ENCODE results near the gene TANGO6. TPM values are rescaled to one million over a fixed set of nuclear protein-coding genes. Genes with fewer than 3 reads are reported as not detected.

TANGO6 gene
- total RNA-seq, 1 experiment from 2014 or later: 18.2 TPM

DNA sequence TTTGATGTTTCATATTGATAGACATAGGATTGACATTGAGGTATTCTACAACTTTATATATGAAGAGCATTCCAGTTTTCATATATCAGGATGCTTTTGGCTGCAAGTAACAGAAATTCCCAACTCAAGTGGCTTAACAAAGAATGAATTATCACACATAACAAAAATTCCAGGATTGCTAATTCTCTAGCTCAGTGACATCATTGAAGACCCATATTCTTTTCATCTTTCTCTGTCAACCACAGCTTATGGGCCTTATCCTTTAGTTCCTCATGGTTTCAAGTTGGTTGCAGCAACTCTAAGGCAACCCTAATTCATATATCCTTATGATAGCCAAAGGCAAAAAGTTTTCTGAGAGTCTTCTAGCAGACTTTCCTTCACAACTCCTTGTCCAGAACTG is 170.7 kb downstream of the TANGO6 start:
- CTCF ChIA-PET: no interaction called here
- H3K36me3 ChIP-seq (ENCODE audit: control insufficient read depth, insufficient read depth, low read length): 0 out of 2 replicates have a peak, but pooled peaks cover 2% of the 10 kb centered on the region

DNA sequence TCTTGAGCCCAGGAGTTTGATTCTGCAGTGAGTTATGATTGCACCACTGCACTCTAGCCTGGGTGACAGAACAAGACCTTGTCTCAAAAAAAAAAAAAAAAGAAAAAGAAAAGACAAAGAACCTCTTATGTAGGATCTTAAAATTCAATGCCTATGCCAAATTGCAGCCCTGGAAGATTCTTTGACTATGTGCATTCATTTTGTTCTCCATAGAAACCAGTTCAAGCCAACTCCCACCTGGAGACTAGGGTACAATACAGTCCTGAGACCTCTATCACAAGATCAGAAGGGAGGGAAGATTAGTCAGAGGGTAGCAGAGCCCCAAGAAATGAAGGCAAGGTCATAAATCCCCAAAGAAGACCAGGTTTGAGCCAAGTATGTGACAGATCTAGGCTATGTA is 171.5 kb downstream of the TANGO6 start:
- ChIA-PET CTCF (no interaction called here), POLR2A (no interaction called here)
- Mint-ChIP-seq H3K36me3 (ENCODE audit: insufficient read depth, unreplicated experiment) (no peaks in the 10 kb centered on the region), H3K9me3 (ENCODE audit: unreplicated experiment) (no peaks in the 10 kb centered on the region), H3K4me1 (ENCODE audit: low read depth, unreplicated experiment) (peaks cover 10% of the 10 kb centered on the region), H3K27me3 (ENCODE audit: insufficient read depth, unreplicated experiment) (no peaks in the 10 kb centered on the region), H3K4me3 (ENCODE audit: unreplicated experiment) (no peak overlapping the region), H3K27ac (ENCODE audit: unreplicated experiment) (no peak overlapping the region)
- Histone ChIP-seq H3K36me3 (ENCODE audit: control insufficient read depth, insufficient read depth, low read length) (0 out of 2 replicates have a peak, but pooled peaks cover 2% of the 10 kb centered on the region), H3K9me3 (no peaks in the 10 kb centered on the region), H3K4me1 (no peaks in the 10 kb centered on the region; the same call in 1 of the 2 replicates), H3K4me3 (ENCODE audit: low read depth, low read length) (no peak overlapping the region), H3K27me3 (replicated peaks; ENCODE audit: control insufficient read depth, insufficient read depth, low read length) (no peaks in the 10 kb centered on the region)
- no TSS peak for BruUV-seq (replicated peaks)
- TF ChIP-seq, protein P1, sequence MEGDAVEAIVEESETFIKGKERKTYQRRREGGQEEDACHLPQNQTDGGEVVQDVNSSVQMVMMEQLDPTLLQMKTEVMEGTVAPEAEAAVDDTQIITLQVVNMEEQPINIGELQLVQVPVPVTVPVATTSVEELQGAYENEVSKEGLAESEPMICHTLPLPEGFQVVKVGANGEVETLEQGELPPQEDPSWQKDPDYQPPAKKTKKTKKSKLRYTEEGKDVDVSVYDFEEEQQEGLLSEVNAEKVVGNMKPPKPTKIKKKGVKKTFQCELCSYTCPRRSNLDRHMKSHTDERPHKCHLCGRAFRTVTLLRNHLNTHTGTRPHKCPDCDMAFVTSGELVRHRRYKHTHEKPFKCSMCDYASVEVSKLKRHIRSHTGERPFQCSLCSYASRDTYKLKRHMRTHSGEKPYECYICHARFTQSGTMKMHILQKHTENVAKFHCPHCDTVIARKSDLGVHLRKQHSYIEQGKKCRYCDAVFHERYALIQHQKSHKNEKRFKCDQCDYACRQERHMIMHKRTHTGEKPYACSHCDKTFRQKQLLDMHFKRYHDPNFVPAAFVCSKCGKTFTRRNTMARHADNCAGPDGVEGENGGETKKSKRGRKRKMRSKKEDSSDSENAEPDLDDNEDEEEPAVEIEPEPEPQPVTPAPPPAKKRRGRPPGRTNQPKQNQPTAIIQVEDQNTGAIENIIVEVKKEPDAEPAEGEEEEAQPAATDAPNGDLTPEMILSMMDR (IDR thresholded peaks at IDR 0.05; ENCODE audit: insufficient read depth in 1 of 2, low read depth in 1 of 2, low read length in 1 of 2, severe bottlenecking in 1 of 2, unreplicated experiment in 1 of 2): no peak
- intact Hi-C loops (cut with micrococcal nuclease; ENCODE audit: unreplicated experiment): no loop called here
- DNase-seq: no peak

More for the DNA sequence above, 170.7 kb downstream of the TANGO6 start:
- Mint-ChIP-seq H3K27ac (ENCODE audit: unreplicated experiment) (no peak overlapping the region), H3K9me3 (ENCODE audit: unreplicated experiment) (no peaks in the 10 kb centered on the region), H3K4me1 (ENCODE audit: low read depth, unreplicated experiment) (peaks cover 7% of the 10 kb centered on the region), H3K36me3 (ENCODE audit: insufficient read depth, unreplicated experiment) (no peaks in the 10 kb centered on the region), H3K4me3 (ENCODE audit: unreplicated experiment) (no peak overlapping the region), H3K27me3 (ENCODE audit: insufficient read depth, unreplicated experiment) (no peaks in the 10 kb centered on the region)
- no peaks in the 10 kb centered on the region; the same call in 1 of the 2 replicates for H3K4me1 ChIP-seq
- H3K9me3 ChIP-seq: no peaks in the 10 kb centered on the region
- intact Hi-C loops (cut with micrococcal nuclease; ENCODE audit: unreplicated experiment): no loop called here
- H3K27me3 ChIP-seq (replicated peaks; ENCODE audit: control insufficient read depth, insufficient read depth, low read length): no peaks in the 10 kb centered on the region
- no peak overlapping the region for H3K4me3 ChIP-seq (ENCODE audit: low read depth, low read length)
- TF ChIP-seq, protein P1 (IDR thresholded peaks at IDR 0.05; ENCODE audit: insufficient read depth in 1 of 2, low read depth in 1 of 2, low read length in 1 of 2, severe bottlenecking in 1 of 2, unreplicated experiment in 1 of 2): no peak
- no TSS peak for BruUV-seq (replicated peaks)
- POLR2A ChIA-PET: no interaction called here
- DNase-seq: no peak

DNA sequence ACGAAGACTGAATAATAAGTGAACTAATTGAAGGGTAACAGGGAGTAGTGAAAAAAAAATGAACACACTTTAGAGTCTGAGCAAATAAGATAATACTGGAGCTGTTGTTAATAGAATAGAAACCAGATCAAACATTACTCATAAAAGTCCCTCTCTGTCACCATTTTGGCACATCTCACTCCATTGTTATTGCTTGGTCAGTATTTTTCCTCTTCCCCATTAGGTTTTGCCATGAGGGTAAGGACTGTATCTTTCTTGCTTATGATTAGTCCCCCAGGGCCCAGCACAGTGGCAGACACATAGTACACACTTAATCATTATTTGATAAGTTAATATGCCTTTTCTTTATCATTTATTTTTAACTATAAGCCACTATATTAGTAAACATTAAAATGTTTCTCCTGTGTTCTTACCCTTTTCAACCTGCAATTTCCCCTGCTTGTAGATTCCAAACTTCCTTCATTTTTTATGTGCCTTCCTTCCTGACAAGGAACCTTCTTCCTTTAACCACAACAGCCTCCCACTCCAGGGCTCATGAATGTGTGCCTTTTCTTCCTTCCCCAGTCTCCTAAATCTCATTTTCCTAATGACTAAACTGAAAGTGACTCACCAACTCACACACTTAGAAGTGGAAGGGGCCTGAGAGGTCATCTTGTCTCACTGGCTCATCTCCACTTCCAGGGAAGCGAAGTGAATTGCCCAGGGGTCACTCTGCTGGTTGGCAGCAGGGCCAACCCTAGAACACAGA is 173.9 kb downstream of the TANGO6 start:
- no peaks in the 10 kb centered on the region for H3K27me3 ChIP-seq (replicated peaks; ENCODE audit: control insufficient read depth, insufficient read depth, low read length)
- no peak for DNase-seq
- H3K4me3 ChIP-seq (ENCODE audit: low read depth, low read length): no peak overlapping the region
- no peaks in the 10 kb centered on the region for H3K9me3 ChIP-seq
- TF ChIP-seq, protein P1 (IDR thresholded peaks at IDR 0.05; ENCODE audit: insufficient read depth in 1 of 2, low read depth in 1 of 2, low read length in 1 of 2, severe bottlenecking in 1 of 2, unreplicated experiment in 1 of 2): no peak
- H3K4me1 ChIP-seq: no peaks in the 10 kb centered on the region; the same call in 1 of the 2 replicates
- ChIA-PET POLR2A (no interaction called here), CTCF (no interaction called here)
- peaks cover 17% of the 10 kb centered on the region for H3K4me1 Mint-ChIP-seq (ENCODE audit: low read depth, unreplicated experiment)
- H3K36me3 ChIP-seq (ENCODE audit: control insufficient read depth, insufficient read depth, low read length): 0 out of 2 replicates have a peak, but pooled peaks cover 2% of the 10 kb centered on the region
- no peaks in the 10 kb centered on the region for H3K27me3 Mint-ChIP-seq (ENCODE audit: insufficient read depth, unreplicated experiment)
- no peak overlapping the region for H3K4me3 Mint-ChIP-seq (ENCODE audit: unreplicated experiment)
- BruUV-seq (replicated peaks): no TSS peak
- no peaks in the 10 kb centered on the region for H3K36me3 Mint-ChIP-seq (ENCODE audit: insufficient read depth, unreplicated experiment)
- no peaks in the 10 kb centered on the region for H3K9me3 Mint-ChIP-seq (ENCODE audit: unreplicated experiment)
- peak overlapping the region; percentile 5 for H3K27ac Mint-ChIP-seq (ENCODE audit: unreplicated experiment)
- intact Hi-C loops (cut with micrococcal nuclease; ENCODE audit: unreplicated experiment): no loop called here
